Omental fat pad (tissue), 4 donors: ENCODE measurements around the gene LIN54. TPM values are rescaled to one million over a fixed set of nuclear protein-coding genes. Genes with fewer than 3 reads are reported as not detected.
"Not testable (repeated sequence)": the region's sequence is repeated elsewhere in the genome, so short reads cannot be mapped to it uniquely, and the experiment has no call there.

Experiments used
- ATAC-seq: fragments of 150-250 bp; one replicate; pipeline ENCODE4 v1.9.1; 2016; ENCODE audit warnings: mild to moderate bottlenecking, moderate library complexity; ENCODE audit not compliant: low FRiP score
- DNase-seq: peaks from one replicate; pipeline ENCODE4 v3.0.0-alpha.2; 2019; ENCODE audit warnings: low spot score
- CTCF ChIP-seq, 3 donors: fragments of 450-650 bp; IDR thresholded peaks; one replicate each; pipeline ENCODE4 v1.5.1; 2016 to 2017; ENCODE audit warnings: antibody characterized with exemption in 3 of 3, mild to moderate bottlenecking in 3 of 3, moderate library complexity in 2 of 3
- total RNA-seq, 4 donors: library from RNA; depleted of rRNA; stranded (reverse); fragments of >200 nt; gene quantifications; one replicate each; pipeline ENCODE4 v1.1.0, GENCODE V29; 2016

The LIN54 gene
- total RNA-seq, 4 donors from 2014 or later: 5.8 to 13.6 (median 7.7) TPM

GRCh38 chr4:83011689-83012199, 1.1 kb upstream of the LIN54 start:
- DNase-seq (no peak), ATAC-seq (no peak)
- TF ChIP-seq CTCF (IDR thresholded peaks at IDR 0.05): no peak

GRCh38 chr4:83010111-83010521, 507 bp downstream of the LIN54 start:
- TF ChIP-seq CTCF (IDR thresholded peaks at IDR 0.05): no peak
- DNase-seq (no peak), ATAC-seq (no peak)

- TF ChIP-seq CTCF (IDR thresholded peaks at IDR 0.05): no peak
- ATAC-seq (no peak), DNase-seq (no peak)
Measured at GRCh38 chr4:83009529-83009928, 1.1 kb downstream of the LIN54 start.

- not testable (repeated sequence) for DNase-seq, ATAC-seq
Measured at GRCh38 chr4:83003044-83003791, 7.4 kb downstream of the LIN54 start.

GRCh38 chr4:83002329-83002728, 8.3 kb downstream of the LIN54 start:
- DNase-seq (no peak), ATAC-seq (no peak)
- no peak for TF ChIP-seq CTCF (IDR thresholded peaks at IDR 0.05)

GRCh38 chr4:82998898-82999297, 11.7 kb downstream of the LIN54 start:
- DNase-seq: no peak
- no peak for TF ChIP-seq CTCF (IDR thresholded peaks at IDR 0.05)
- ATAC-seq: no peak

- no peak for TF ChIP-seq CTCF (IDR thresholded peaks at IDR 0.05)
- ATAC-seq (no peak), DNase-seq (no peak)
Measured at GRCh38 chr4:82994834-82995233, 15.8 kb downstream of the LIN54 start.
